GM18907 (cell line): Measurements from ENCODE around the gene PGAP2.

ENCODE experiments used
- ATAC-seq: cut with Tn5 transposase; IDR thresholded peaks from one replicate; pipeline ENCODE4 v1.9.1; 2021; ENCODE audit warnings: mild to moderate bottlenecking, moderate library complexity; ENCODE audit not compliant: unreplicated experiment

Gene PGAP2

GRCh38 chr11:3831378-3832239 is 23.2 kb downstream of the PGAP2 start:
- no peak for ATAC-seq

- ATAC-seq, result no peak
Measured at GRCh38 chr11:3832816-3833215, 24.5 kb downstream of the PGAP2 start.

GRCh38 chr11:3833449-3833848 is 25.1 kb downstream of the PGAP2 start:
- ATAC-seq, result no peak

GRCh38 chr11:3834349-3834663 is 25.9 kb downstream of the PGAP2 start:
- ATAC-seq, result no peak

GRCh38 chr11:3834664-3835461 is 26.5 kb downstream of the PGAP2 start:
- ATAC-seq, result no peak

GRCh38 chr11:3835751-3836150 is 27.4 kb downstream of the PGAP2 start:
- ATAC-seq, result no peak

- no peak for ATAC-seq
Measured at GRCh38 chr11:3836903-3837302, 28.5 kb downstream of the PGAP2 start.

- ATAC-seq, result no peak
Measured at GRCh38 chr11:3837793-3838192, 29.4 kb downstream of the PGAP2 start.

- no peak for ATAC-seq
Measured at GRCh38 chr11:3838504-3838903, 30.1 kb downstream of the PGAP2 start.

- ATAC-seq, result peak; percentile 1
Measured at GRCh38 chr11:3840004-3840869, 31.9 kb downstream of the PGAP2 start.

GRCh38 chr11:3840870-3841425 is 32.6 kb downstream of the PGAP2 start, which contains the start of gene RHOG:
TSS of gene RHOG (minus strand) at chr11:3840959. CDS start at chr11:3828138, 12,821 bp downstream.
- peak; percentile 60 for ATAC-seq

GRCh38 chr11:3841426-3842350 is 33.3 kb downstream of the PGAP2 start:
- ATAC-seq, result peak; percentile 70

GRCh38 chr11:3843326-3843725 is 35.0 kb downstream of the PGAP2 start:
- no peak for ATAC-seq

GRCh38 chr11:3845246-3845645 is 36.9 kb downstream of the PGAP2 start:
- no peak for ATAC-seq

- ATAC-seq, result no peak
Measured at GRCh38 chr11:3845670-3846069, 37.3 kb downstream of the PGAP2 start.

GRCh38 chr11:3849297-3849874 is 41.0 kb downstream of the PGAP2 start:
- no peak for ATAC-seq

GRCh38 chr11:3853545-3853842 is 45.1 kb downstream of the PGAP2 start:
- ATAC-seq, result no peak

GRCh38 chr11:3853899-3854659 is 45.7 kb downstream of the PGAP2 start:
- peak; percentile 39 for ATAC-seq

GRCh38 chr11:3854660-3854976 is 46.3 kb downstream of the PGAP2 start:
- ATAC-seq, result no peak
